ENCODE measurements around the gene ADAM10.

GRCh38 chr15:58546635-58547627 is 202.6 kb downstream of the ADAM10 start:
- TF ChIP-seq CTCF (IDR thresholded peaks at IDR 0.05) (no peak), POLR2A (IDR thresholded peaks at IDR 0.05) (no peak)
